Measurements from ENCODE around the gene ADH5.
A peak's percentile ranks its signal among the peaks of the same experiment; 100 is the strongest.
"Not testable (repeated sequence)": the region's sequence is repeated elsewhere in the genome, so short reads cannot be mapped to it uniquely, and the experiment has no call there.

ADH5 gene

DNA sequence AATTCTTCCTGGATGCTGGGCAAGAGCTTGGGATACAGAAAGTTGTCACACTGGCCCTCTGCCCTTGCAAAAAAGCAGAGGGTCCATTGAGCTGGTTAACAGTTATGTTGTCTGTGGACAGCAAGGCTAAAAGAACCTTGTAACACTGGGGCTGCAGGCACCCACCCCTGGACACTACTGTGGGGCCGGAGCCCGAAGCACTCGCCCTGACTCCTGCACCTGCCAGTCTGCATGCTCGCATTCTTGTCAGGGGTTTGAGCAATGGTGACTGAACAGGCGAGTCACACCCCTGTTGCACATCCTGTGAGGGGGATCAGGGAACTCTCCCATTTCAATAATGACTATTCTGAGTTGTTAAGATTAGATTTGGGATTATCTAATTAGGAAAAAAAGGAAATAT lies 31.9 kb upstream of the ADH5 start:
- no peak overlapping the region for H3K27ac ChIP-seq (ENCODE audit: low read depth, low read length)
- no peaks in the 10 kb centered on the region for H3K9me3 ChIP-seq (ENCODE audit: control insufficient read depth, insufficient read depth, low read length)
- no peaks in the 10 kb centered on the region for H3F3A ChIP-seq (ENCODE audit: control insufficient read depth, insufficient read depth)
- no peak overlapping the region for H3K4me3 ChIP-seq (ENCODE audit: low read length)
- no peak overlapping the region for H3K4me2 ChIP-seq (ENCODE audit: low read length)
- no peak for TF ChIP-seq EZH2phosphoT487 (IDR thresholded peaks at IDR 0.05; ENCODE audit: borderline replicate concordance, low read length)
- TF ChIP-seq, protein P1, sequence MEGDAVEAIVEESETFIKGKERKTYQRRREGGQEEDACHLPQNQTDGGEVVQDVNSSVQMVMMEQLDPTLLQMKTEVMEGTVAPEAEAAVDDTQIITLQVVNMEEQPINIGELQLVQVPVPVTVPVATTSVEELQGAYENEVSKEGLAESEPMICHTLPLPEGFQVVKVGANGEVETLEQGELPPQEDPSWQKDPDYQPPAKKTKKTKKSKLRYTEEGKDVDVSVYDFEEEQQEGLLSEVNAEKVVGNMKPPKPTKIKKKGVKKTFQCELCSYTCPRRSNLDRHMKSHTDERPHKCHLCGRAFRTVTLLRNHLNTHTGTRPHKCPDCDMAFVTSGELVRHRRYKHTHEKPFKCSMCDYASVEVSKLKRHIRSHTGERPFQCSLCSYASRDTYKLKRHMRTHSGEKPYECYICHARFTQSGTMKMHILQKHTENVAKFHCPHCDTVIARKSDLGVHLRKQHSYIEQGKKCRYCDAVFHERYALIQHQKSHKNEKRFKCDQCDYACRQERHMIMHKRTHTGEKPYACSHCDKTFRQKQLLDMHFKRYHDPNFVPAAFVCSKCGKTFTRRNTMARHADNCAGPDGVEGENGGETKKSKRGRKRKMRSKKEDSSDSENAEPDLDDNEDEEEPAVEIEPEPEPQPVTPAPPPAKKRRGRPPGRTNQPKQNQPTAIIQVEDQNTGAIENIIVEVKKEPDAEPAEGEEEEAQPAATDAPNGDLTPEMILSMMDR (IDR thresholded peaks at IDR 0.05; ENCODE audit: low read depth, low read length, poor library complexity, severe bottlenecking), result no peak
- H3K9me2 ChIP-seq (replicated peaks; ENCODE audit: control insufficient read depth, low read length), result no peaks in the 10 kb centered on the region
- no peaks in the 10 kb centered on the region for H3K36me3 ChIP-seq (ENCODE audit: control insufficient read depth, low read length)
- no peaks in the 10 kb centered on the region for H3K27me3 ChIP-seq (ENCODE audit: control insufficient read depth, low read length)
- no peaks in the 10 kb centered on the region for H3K4me1 ChIP-seq (ENCODE audit: control insufficient read depth, low read length)
- no peaks in the 10 kb centered on the region for H4K20me1 ChIP-seq (ENCODE audit: control insufficient read depth, insufficient read depth, low read depth, low read length)
- no peaks in the 10 kb centered on the region for H3K79me2 ChIP-seq (ENCODE audit: control insufficient read depth, low read length)

DNA sequence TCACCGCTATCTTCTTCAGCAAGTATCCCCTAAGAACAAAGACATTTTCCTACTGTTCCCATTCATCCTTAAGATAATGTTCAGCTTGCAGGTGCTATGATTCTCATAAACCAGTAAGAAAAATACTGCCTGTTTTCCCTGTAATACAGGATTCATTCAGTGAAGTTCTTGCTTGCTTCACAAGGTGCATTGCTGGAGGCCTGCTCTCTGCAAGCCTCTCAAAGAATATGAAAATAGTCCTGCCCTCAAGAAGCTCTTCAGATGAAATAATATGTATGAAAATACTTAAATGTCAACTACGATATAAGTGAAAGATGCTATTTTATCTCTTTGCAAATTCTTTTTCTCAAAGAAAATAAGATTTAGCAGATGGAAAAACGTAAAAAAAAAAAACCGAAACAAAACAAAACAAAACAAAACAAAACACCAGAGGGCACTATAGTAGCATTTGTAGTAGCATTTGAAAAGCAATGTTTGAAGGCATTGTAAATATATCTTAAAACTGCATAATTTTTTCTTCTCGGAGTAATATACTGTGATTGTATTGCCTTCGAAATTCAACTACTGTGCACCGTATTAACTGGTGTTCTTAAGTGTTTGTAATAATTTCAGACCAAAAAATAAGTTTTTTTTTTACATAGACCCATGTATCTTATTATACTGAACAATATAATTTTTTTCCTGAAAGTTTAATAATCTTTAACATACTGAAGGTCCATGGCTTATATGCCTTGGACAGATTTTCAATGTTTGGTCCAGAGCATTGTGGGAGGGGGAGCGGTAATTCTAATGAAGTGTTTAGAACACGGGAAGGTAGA lies 29.5 kb upstream of the ADH5 start:
- H4K20me1 ChIP-seq (ENCODE audit: control insufficient read depth, insufficient read depth, low read depth, low read length), result no peaks in the 10 kb centered on the region
- no peaks in the 10 kb centered on the region for H3K79me2 ChIP-seq (ENCODE audit: control insufficient read depth, low read length)
- H3K4me1 ChIP-seq (ENCODE audit: control insufficient read depth, low read length), result no peaks in the 10 kb centered on the region
- TF ChIP-seq, protein P1 (IDR thresholded peaks at IDR 0.05; ENCODE audit: low read depth, low read length, poor library complexity, severe bottlenecking), result peak; percentile 35
- TF ChIP-seq EZH2phosphoT487 (IDR thresholded peaks at IDR 0.05; ENCODE audit: borderline replicate concordance, low read length), result no peak
- no peaks in the 10 kb centered on the region for H3F3A ChIP-seq (ENCODE audit: control insufficient read depth, insufficient read depth)
- H3K4me2 ChIP-seq (ENCODE audit: low read length), result no peak overlapping the region
- H3K9me2 ChIP-seq (replicated peaks; ENCODE audit: control insufficient read depth, low read length), result no peaks in the 10 kb centered on the region
- H3K27me3 ChIP-seq (ENCODE audit: control insufficient read depth, low read length), result no peaks in the 10 kb centered on the region
- no peaks in the 10 kb centered on the region for H3K36me3 ChIP-seq (ENCODE audit: control insufficient read depth, low read length)
- no peak overlapping the region for H3K4me3 ChIP-seq (ENCODE audit: low read length)
- no peak overlapping the region for H3K27ac ChIP-seq (ENCODE audit: low read depth, low read length)
- H3K9me3 ChIP-seq (ENCODE audit: control insufficient read depth, insufficient read depth, low read length), result no peaks in the 10 kb centered on the region

- H3K9me3 ChIP-seq (ENCODE audit: control insufficient read depth, insufficient read depth, low read length); H3K9me2 ChIP-seq (replicated peaks; ENCODE audit: control insufficient read depth, low read length); H3F3A ChIP-seq (ENCODE audit: control insufficient read depth, insufficient read depth); H3K36me3 ChIP-seq (ENCODE audit: control insufficient read depth, low read length); H3K4me1 ChIP-seq (ENCODE audit: control insufficient read depth, low read length); H3K79me2 ChIP-seq (ENCODE audit: control insufficient read depth, low read length); H3K4me2 ChIP-seq (ENCODE audit: low read length); H3K4me3 ChIP-seq (ENCODE audit: low read length); H3K27me3 ChIP-seq (ENCODE audit: control insufficient read depth, low read length); H4K20me1 ChIP-seq (ENCODE audit: control insufficient read depth, insufficient read depth, low read depth, low read length); H3K27ac ChIP-seq (ENCODE audit: low read depth, low read length): not testable (repeated sequence)
Observed at GRCh38 chr4:99117122-99117841, 28.7 kb upstream of the ADH5 start.

- not testable (repeated sequence) for H3K36me3 ChIP-seq (ENCODE audit: control insufficient read depth, low read length); H3K79me2 ChIP-seq (ENCODE audit: control insufficient read depth, low read length); H3K4me3 ChIP-seq (ENCODE audit: low read length); H3F3A ChIP-seq (ENCODE audit: control insufficient read depth, insufficient read depth); H3K9me2 ChIP-seq (replicated peaks; ENCODE audit: control insufficient read depth, low read length); H3K4me2 ChIP-seq (ENCODE audit: low read length); H3K27me3 ChIP-seq (ENCODE audit: control insufficient read depth, low read length); H3K9me3 ChIP-seq (ENCODE audit: control insufficient read depth, insufficient read depth, low read length); H3K27ac ChIP-seq (ENCODE audit: low read depth, low read length); H3K4me1 ChIP-seq (ENCODE audit: control insufficient read depth, low read length); H4K20me1 ChIP-seq (ENCODE audit: control insufficient read depth, insufficient read depth, low read depth, low read length)
Observed at GRCh38 chr4:99109286-99109685, 20.7 kb upstream of the ADH5 start.
